Activated CD4-positive, alpha-beta T cell treated with anti-CD3 and anti-CD28 coated beads, Interleukin-2, amount 50 U/mL, for 24 hours (primary cell): Measurements from ENCODE around the gene CAV1.
A peak's percentile ranks its signal among the peaks of the same experiment; 100 is the strongest.
"Not testable (repeated sequence)": the region's sequence is repeated elsewhere in the genome, so short reads cannot be mapped to it uniquely, and the experiment has no call there.

Experiments used
- DNase-seq, 2 donors: peaks; one replicate each; pipeline ENCODE4 v3.0.0-alpha.2; 2020; ENCODE audit warnings: low read depth in 1 of 2, low spot score in 1 of 2

The CAV1 gene, protein sequence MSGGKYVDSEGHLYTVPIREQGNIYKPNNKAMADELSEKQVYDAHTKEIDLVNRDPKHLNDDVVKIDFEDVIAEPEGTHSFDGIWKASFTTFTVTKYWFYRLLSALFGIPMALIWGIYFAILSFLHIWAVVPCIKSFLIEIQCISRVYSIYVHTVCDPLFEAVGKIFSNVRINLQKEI

GRCh38 chr7:116524609-116525297 is at the start of gene CAV1:
Gene CAV1 (plus strand): TSS chr7:116525036. CDS start chr7:116525063, 27 bp downstream.
- no peak for DNase-seq

- DNase-seq = no peak
Measured at GRCh38 chr7:116477625-116478024, 47.2 kb upstream of the CAV1 start.

DNA sequence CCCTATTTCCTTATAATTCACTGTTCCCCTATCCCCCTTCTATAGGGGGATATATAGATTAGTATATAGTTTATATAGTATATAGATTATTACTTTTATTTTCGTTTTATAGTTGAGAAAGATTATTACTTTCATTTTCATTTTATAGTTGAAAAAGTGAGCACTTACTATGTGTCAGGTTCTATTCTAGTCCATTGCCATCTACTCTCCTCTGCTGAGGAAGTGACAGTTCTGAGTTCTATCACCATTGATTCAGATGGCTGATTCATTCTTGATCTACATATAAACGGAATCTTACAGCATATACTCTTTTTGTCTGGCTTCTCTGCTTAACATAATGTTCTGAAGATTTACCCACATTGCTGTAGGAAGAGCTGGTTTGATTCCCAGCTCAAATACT is 46.0 kb upstream of the CAV1 start:
- no peak for DNase-seq

DNA sequence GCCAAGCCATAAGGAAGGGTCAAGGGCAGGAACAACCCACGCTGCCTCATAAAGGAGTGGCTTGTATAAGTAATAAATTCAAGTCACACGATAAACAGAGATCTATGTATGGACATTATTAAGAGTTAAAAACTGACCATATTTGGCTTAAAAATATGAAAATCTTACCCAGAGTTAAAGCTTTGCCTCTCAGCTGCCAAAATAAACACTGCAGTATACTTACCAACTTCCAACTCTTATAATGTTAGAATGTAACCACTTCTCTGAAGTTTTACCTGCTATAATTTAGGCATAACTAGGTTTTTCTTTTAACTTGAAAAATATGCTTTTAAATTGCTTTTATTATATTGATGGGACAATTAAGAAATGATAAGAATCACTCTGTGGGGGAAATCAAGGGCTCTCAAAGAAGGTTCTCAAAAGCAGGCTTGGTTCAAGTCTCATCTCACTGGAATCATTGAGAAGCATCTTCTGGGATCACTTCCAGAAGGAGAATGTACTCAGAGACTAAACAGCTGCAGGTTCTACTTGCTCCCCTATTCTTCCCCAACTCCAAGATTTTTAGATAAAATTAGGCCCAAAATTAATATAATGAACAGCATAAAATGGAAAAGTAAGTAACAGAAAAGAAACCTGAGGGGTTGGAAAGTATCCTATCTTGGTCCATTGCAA is 41.4 kb upstream of the CAV1 start:
- no peak for DNase-seq

- not testable (repeated sequence) for DNase-seq
Measured at GRCh38 chr7:116484389-116484788, 40.4 kb upstream of the CAV1 start.

- no peak for DNase-seq
Measured at GRCh38 chr7:116487907-116488521, 36.8 kb upstream of the CAV1 start.

DNA sequence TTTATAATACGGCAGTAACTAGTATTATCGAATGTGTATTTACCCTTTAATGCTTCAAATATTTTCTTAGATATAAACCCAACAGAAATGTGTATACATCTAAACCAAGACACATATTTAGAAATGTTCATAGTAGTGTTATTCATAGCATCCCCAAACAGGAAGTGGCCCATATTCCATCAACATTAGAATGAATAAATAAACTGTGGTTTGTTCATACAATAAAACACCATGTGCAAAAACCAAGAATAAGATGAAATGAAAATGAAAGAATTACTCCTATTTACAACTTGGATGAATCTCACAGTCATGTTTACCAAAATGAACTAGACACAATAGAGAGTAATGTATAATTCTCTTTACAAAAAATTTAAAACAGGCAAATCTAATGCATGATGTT is 34.5 kb upstream of the CAV1 start:
- DNase-seq = no peak

GRCh38 chr7:116491887-116492653 is 32.8 kb upstream of the CAV1 start:
- no peak for DNase-seq

GRCh38 chr7:116492654-116493109 is 32.2 kb upstream of the CAV1 start:
- DNase-seq = no peak

GRCh38 chr7:116493449-116493848 is 31.4 kb upstream of the CAV1 start:
- DNase-seq = no peak

GRCh38 chr7:116494472-116494871 is 30.4 kb upstream of the CAV1 start:
- DNase-seq = no peak

GRCh38 chr7:116495736-116496135 is 29.1 kb upstream of the CAV1 start:
- DNase-seq = no peak

DNA sequence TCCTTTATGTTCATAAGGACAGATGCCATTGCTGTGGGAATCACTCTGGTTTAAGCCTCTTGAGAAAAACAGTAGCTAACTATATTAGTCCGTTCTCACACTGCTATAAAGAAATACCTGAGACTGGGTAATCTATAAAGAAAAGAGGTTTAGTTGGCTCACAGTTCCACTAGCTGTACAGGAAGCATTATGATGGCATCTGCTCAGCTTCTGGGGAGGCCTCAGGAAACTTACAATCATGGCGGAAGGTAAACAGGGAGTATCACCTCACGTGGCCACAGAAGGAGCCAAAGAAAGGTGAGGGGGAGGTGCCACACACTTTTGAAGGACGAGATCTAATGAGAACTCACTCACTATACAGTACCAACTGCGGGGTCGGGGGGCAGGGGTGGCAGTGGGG is 28.2 kb upstream of the CAV1 start:
- DNase-seq = no peak

- DNase-seq = no peak
Measured at GRCh38 chr7:116497708-116498107, 27.1 kb upstream of the CAV1 start.

DNA sequence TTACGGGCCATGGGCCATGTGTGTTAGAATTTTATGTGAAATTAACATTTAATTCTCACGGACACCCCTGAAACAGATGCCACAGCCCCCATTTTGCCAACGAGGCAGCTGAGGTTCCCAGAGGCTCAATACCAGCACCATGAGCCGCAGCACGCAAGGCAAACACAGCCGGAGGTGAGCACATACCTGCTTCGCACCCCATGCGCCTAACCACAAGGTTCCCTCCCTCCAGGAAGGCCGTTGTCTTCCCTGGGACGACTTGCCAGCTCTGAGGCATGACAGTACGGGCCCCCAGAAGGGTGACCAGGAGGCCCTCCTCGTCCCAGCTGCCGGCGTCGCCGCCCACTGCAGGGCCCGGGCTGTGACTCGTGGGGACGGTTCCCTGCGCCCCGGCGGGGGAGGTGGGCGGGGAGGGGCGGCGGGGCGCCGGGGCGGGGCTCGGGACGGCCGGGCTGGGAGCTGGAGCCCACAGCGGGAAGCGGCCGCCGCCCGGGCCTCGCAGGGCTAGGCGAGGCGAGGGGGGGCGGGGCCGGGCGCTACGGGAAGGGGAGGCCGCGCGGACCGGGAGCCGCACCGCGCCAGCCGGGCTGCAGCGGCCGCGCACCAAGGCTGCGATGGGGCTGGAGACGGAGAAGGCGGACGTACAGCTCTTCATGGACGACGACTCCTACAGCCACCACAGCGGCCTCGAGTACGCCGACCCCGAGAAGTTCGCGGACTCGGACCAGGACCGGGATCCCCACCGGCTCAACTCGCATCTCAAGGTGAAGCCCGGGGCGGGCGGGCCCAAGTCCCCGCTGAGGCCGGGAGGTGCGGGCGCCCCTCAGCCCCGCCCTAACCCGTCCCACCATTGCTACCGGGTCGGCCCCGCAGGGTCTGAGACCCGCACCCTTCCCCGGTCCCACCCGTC is 25.4 kb upstream of the CAV1 start, which contains the start of gene CAV2:
TSS of gene CAV2 (plus strand) at position 571 of the 910 bp plus-strand sequence. CDS start at position 615, 44 bp downstream.
- DNase-seq = no peak

GRCh38 chr7:116500078-116500853 is 24.6 kb upstream of the CAV1 start:
- DNase-seq = peak in 1 of 2 donors; percentile 2

GRCh38 chr7:116501425-116502167 is 23.2 kb upstream of the CAV1 start:
- no peak for DNase-seq
